ENCODE results near the gene ATXN2.

DNA sequence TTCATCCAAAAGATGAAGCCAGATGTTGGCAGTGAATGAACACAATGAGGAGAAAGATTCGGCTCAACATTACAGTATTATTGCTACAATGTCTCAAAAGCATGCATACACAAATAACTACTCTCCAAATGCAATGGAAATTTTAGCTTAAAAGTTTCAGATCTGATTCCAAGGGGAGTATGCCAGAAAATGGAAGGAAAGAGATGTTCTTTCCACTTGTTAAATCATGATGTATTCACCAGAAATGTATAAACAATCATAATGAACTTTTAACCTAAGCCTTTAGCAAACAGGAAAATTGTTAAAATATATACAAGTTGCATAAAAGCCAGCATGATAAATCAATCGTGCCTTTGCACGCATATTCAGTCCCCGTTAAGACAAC, 131.3 kb downstream of the ATXN2 start:
- TF ChIP-seq POLR2A (IDR thresholded peaks at IDR 0.05) (no peak), CTCF (IDR thresholded peaks at IDR 0.05) (no peak)
